NCI-H146 treated with DMSO at 0.1 percent for 48 hours (cell line): ENCODE results near the gene VPS13C.

Source experiments
- DNase-seq: peaks from one replicate; lab custom pipeline; 2025; ENCODE audit not compliant: unreplicated experiment; lab: John Stamatoyannopoulos, UW

Gene VPS13C

DNA sequence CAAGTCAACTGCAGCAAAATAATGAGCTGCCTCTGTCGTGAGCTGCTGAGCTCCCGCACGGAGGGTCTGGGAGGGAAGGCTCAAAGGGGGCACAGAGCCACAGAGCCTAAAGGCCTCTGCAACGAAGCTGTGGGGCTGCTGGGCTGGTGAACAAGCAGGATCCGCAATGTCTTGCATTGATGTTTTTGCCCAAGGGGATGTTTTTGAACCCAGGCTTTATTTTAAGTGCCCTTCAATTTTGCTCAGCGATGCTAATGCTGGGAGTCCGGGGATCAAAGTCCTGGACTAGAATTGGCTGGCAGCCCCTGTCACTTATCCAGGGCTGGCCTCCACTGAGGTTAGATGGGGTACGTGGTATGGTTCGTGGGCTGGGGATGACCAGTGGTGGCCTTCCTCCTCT, 240.0 kb downstream of the VPS13C start:
- no peak for DNase-seq

DNA sequence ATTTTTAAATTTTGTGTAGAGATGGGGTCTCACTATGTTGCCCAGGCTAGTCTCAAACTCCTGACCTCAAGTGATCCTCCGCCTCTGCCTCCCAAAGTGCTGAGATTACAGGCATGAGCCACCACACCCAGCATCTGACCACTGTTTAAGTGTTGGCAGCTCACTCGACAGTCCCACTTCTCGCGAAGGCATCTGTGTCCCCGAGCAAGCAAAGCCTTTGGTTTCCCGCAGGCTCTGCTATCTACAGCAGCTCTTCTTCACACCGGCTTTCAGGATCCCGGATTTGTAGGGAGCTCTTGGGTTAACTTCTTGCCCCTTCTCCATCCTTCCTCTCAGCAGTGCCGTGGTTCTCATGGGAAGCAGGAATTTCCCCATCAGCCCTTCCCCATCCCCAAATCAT, 240.9 kb downstream of the VPS13C start:
- DNase-seq: no peak

DNA sequence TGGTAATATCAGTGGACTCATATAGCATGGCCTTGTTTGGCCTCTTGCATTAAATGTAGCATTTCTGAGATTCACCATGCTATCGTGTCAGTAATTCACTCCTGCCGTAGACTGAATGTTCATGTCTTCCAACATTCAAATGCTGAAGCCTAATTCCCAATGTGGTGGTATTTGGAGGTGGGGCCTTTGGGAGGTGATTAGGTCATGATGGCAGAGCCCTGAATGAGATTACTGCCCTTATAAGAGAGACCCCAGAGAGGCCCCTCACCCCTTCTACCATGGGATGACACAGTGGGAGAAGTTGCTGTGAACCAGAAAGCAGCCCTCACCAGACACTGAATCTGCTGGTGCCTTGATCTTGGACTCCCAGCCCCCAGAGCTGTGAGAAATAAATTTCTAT, 241.4 kb downstream of the VPS13C start:
- DNase-seq: no peak

DNA sequence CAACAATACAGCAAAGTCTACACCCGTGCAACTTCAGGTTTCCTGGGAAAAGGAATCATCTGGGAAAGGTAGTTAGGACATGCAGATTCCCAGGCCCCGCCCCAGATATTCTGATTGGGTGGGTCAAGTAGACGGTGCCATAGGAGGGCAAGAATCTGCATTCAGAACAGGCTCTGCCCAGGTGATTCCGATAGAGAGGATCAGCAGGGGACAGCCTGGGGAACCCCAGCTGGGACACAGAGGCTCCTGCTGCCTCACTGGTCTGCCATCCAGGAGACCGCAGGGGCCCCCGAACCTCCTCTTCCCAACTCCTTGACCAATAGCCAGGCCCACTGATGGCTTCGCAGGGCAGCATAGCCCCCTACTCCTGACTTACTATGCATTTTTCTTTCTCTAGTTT, 243.4 kb downstream of the VPS13C start:
- DNase-seq: no peak

GRCh38 chr15:61815356-61816083, 244.7 kb downstream of the VPS13C start:
- DNase-seq: no peak

GRCh38 chr15:61812476-61812875, 247.8 kb downstream of the VPS13C start:
- DNase-seq: no peak

DNA sequence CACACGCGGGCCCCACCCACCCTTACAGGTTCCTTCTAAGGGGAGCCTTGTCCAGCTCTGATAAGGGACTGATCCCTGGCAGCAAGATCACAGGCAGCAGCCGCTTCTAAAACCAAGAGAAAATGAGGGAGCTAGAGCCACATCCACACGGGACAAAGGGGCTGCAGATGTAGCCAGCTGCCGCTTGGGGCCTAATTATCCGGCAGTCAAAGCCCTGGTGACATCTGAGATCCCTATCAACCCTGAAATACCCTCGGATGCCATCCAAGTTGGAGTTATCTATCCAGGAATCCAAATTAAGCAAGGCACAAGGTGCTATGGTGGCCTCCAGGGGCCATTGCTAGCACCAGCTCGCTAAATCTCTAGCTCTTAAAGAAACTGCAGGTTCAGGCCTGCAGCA, 248.3 kb downstream of the VPS13C start:
- DNase-seq: no peak

GRCh38 chr15:61809216-61809615, 251.0 kb downstream of the VPS13C start:
- no peak for DNase-seq

- no peak for DNase-seq
Measured at GRCh38 chr15:61807281-61807929, 252.8 kb downstream of the VPS13C start.
